ENCODE measurements around the gene FSD1L. TPM values are rescaled to one million over a fixed set of nuclear protein-coding genes. Genes with fewer than 3 reads are reported as not detected.

The FSD1L gene
- total RNA-seq, 1 experiment from 2014 or later: 5.5 TPM

DNA sequence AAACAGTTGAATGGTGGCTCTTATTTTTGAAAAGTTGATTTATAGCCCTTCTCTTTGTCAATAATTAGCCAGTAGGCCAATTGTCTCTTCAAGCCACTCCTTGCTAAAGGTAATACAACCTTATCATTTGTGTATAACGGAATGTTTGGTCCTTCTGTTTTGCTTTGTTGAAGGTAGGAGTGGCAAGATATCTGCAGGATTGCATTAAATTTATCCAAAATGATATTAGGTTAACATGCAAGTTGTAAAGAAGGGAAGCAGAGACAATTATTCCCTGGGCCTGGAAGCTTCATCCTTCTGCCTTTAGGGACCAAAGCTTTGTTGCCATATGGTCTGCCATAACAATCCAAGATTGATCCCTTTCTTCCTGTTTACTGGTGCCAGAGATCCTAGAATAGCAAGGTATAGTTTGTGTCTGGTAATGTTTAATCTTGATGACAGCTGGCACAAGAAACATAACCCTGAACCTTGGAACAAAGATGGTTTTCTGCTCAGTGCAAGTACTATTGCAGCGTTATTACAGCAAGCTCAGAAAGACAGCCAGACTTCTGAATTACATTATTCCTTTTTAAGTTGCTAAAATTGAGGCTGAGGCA, 15.5 kb upstream of the FSD1L start:
- H2AFZ ChIP-seq (ENCODE audit: low read length): no peak overlapping the region
- no peak overlapping the region for H3K9ac ChIP-seq (ENCODE audit: extremely low read depth, insufficient read length, low read length)
- H3K4me2 ChIP-seq (ENCODE audit: insufficient read depth, insufficient read length, low read length): no peak overlapping the region
- no peak overlapping the region for H3K14ac ChIP-seq (ENCODE audit: insufficient read depth, low read length)
- H3T11ph ChIP-seq (ENCODE audit: low read length): no peak overlapping the region
- H2BK20ac ChIP-seq (ENCODE audit: low read depth, low read length, poor library complexity, severe bottlenecking): no peak overlapping the region
- H3K27ac ChIP-seq (ENCODE audit: insufficient read length, low read depth, low read length): no peak overlapping the region
- H3K56ac ChIP-seq (ENCODE audit: insufficient read length, low read depth, low read length): no peak overlapping the region
- H4K8ac ChIP-seq (replicated peaks; ENCODE audit: insufficient read length, low read depth, low read length): no peak overlapping the region
- no peak for TF ChIP-seq CTCF (conservative IDR thresholded peaks at IDR 0.05)
- no peaks in the 10 kb centered on the region for H3K79me2 ChIP-seq (ENCODE audit: insufficient read depth, low read length)
- H2BK15ac ChIP-seq (ENCODE audit: low read depth, low read length): no peak overlapping the region; the same call in 1 of the 2 replicates
- Mint-ChIP-seq H3K4me3 (no peak overlapping the region), H3K27ac (no peak overlapping the region), H3K36me3 (ENCODE audit: insufficient read depth in 1 of 3, low read depth in 3 of 3) (peaks cover 0 to 5% (median 3%) of the 10 kb centered on the region in 3 experiments; a peak in 2 of 7 replicates), H3K9me3 (peaks cover 0 to 5% of the 10 kb centered on the region in 2 experiments; a peak in 3 of 5 replicates), H3K27me3 (ENCODE audit: low read depth) (no peaks in the 10 kb centered on the region), H3K4me1 (no peaks in the 10 kb centered on the region)
- no peaks in the 10 kb centered on the region for H3K27me3 ChIP-seq (ENCODE audit: insufficient read depth, low read length)
- H3K4ac ChIP-seq (ENCODE audit: low read depth, low read length): no peak overlapping the region
- H2BK120ac ChIP-seq (ENCODE audit: low read depth, low read length, poor library complexity, severe bottlenecking): no peak overlapping the region
- no peak for DNase-seq
- no peak overlapping the region for H3K18ac ChIP-seq (ENCODE audit: insufficient read length, low read depth, low read length)
- no peak overlapping the region for H4K5ac ChIP-seq (ENCODE audit: insufficient read length, low read depth, low read length)
- no peak overlapping the region for H2BK5ac ChIP-seq (ENCODE audit: insufficient read length, low read length)
- no peaks in the 10 kb centered on the region for H3K79me1 ChIP-seq (ENCODE audit: insufficient read depth, low read depth, low read length, poor library complexity, severe bottlenecking)
- no peaks in the 10 kb centered on the region for H3K9me3 ChIP-seq (ENCODE audit: control insufficient read depth, low read depth, low read length)
- WGBS (ENCODE audit: extremely low coverage, insufficient read length, low lambda C conversion rate): no CpG with 5 or more reads among the region's 2 CpGs
- H4K20me1 ChIP-seq (ENCODE audit: control insufficient read depth, insufficient read depth, insufficient read length): no peaks in the 10 kb centered on the region
- no peak overlapping the region for H2BK12ac ChIP-seq (ENCODE audit: insufficient read length, low read depth, low read length)
- no peak overlapping the region for H4K91ac ChIP-seq (ENCODE audit: insufficient read length, low read depth, low read length)
- no peak overlapping the region for H2AK5ac ChIP-seq (ENCODE audit: insufficient read length, low read length)
- H3K4me1 ChIP-seq (ENCODE audit: insufficient read depth, low read length): no peaks in the 10 kb centered on the region
- H3K23ac ChIP-seq (ENCODE audit: insufficient read length, low read depth, low read length): no peak overlapping the region
- no peaks in the 10 kb centered on the region for H3K23me2 ChIP-seq (ENCODE audit: insufficient read length, low read depth, low read length, poor library complexity, severe bottlenecking)

Measured in H9 (cell line).